ENCODE data around the gene LCN10.

LCN10 gene

DNA sequence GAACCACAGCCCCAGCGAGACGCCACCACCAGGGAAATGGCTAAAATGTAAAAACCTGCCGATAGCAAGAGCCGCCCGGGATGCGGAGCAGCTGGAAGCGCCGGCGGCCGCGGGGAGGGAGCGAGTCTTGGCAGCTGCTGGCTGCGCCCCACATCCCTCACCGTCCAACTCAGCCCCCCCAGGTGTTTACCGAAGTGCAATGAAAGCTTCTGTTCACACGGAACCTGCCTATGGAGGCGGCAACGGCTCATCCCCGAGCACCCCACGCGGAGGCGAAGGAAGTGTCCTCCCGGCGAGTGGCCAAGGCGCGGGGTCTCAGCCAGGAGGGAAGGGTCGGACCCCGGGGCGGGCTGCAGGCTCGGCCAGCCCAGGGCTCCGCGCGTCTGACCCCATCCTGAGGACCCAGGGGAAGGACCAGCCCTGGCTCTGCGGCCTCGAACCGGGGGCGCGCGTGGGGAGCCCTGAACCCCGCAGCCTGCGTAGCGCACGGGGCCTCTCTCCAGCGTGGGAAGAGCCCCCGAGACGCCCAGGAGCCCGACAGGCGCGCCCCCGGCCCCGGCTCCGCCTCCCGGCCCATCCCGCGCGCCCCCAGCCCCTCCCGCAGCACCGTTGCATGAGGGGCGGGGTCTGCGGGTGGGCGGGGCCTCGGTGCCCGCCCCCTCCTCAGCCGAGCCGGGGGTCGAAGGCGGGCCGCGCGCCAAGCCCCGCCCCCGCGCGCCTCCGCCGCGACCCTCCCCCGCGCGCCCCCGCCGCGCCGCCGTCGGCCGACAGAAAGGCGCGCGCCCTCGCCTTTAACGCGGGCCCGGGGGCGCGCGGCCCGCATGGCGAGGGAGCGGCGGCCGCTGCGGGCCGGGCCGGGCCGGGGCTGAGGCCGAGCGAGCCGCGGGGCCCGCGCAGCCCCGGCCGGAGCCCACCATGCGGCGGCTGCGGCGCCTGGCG, 30.7 kb downstream of the LCN10 start, which contains the start of gene DIPK1B:
Gene DIPK1B (plus strand): TSS at position 822 of the 939 bp plus-strand sequence. CDS start 94 bp downstream, at position 916.
- TF ChIP-seq, protein P1, sequence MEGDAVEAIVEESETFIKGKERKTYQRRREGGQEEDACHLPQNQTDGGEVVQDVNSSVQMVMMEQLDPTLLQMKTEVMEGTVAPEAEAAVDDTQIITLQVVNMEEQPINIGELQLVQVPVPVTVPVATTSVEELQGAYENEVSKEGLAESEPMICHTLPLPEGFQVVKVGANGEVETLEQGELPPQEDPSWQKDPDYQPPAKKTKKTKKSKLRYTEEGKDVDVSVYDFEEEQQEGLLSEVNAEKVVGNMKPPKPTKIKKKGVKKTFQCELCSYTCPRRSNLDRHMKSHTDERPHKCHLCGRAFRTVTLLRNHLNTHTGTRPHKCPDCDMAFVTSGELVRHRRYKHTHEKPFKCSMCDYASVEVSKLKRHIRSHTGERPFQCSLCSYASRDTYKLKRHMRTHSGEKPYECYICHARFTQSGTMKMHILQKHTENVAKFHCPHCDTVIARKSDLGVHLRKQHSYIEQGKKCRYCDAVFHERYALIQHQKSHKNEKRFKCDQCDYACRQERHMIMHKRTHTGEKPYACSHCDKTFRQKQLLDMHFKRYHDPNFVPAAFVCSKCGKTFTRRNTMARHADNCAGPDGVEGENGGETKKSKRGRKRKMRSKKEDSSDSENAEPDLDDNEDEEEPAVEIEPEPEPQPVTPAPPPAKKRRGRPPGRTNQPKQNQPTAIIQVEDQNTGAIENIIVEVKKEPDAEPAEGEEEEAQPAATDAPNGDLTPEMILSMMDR (IDR thresholded peaks at IDR 0.05), result no peak

GRCh38 chr9:136710543-136710942, 32.2 kb downstream of the LCN10 start:
- TF ChIP-seq, protein P1 (IDR thresholded peaks at IDR 0.05), result no peak

DNA sequence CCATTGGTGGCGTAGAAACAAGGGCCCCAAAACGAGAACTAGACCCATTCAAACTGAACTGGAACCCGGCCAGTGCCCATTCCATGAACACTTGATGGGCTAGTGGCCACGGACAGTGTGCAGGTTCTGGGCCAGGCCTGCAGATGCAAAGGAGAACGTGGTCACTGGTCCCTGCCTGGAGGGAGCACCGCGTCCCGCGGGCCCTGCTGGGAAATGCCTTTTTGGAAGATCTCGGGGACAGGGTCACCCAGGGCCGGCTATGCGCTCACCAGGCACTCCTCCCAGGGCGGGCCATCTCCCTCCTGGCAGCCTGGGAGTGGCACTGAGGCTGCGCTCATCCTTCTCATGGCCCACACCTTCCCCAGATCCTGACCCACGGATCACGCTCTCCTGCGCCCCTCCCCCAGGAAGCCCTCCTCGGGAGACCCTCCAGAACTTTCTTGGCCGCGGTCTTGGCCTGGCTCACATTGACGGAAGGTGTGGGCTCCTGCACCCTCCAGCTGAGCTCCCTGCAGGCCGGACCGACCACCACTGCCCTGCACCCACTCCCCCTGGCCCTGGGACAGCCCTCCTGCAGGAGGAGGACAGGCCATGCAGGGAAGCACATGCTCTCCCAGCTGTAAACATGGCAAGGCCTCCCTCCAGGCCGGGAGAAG, 33.2 kb downstream of the LCN10 start:
- TF ChIP-seq, protein P1 (IDR thresholded peaks at IDR 0.05), result no peak

- TF ChIP-seq, protein P1 (IDR thresholded peaks at IDR 0.05), result no peak
Observed at GRCh38 chr9:136707849-136708517, 34.8 kb downstream of the LCN10 start.

DNA sequence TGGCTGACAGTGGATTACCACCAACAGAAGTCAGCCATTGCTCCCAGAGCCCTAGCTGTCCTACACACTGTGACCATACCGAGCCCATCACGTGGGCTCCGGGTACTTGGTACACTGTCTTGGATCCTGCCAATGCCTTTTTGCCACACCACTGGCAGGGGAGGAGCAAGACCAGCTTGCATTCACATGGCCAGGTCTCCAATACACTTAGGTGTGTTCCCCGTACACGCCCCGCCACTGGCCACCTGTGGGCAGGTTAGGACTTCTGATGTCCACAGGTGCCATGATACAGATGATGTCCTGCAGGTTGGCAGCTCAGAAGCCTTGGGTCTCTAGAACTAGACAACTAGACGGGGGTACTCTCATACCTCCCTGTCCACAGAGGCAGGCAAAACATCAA, 35.7 kb downstream of the LCN10 start:
- TF ChIP-seq, protein P1 (IDR thresholded peaks at IDR 0.05), result no peak

GRCh38 chr9:136705564-136705963, 37.2 kb downstream of the LCN10 start:
- TF ChIP-seq, protein P1 (IDR thresholded peaks at IDR 0.05), result no peak

- TF ChIP-seq, protein P1 (IDR thresholded peaks at IDR 0.05), result no peak
Observed at GRCh38 chr9:136703276-136703860, 39.4 kb downstream of the LCN10 start.
